ENCODE data around the gene RFWD3.

RFWD3 gene

DNA sequence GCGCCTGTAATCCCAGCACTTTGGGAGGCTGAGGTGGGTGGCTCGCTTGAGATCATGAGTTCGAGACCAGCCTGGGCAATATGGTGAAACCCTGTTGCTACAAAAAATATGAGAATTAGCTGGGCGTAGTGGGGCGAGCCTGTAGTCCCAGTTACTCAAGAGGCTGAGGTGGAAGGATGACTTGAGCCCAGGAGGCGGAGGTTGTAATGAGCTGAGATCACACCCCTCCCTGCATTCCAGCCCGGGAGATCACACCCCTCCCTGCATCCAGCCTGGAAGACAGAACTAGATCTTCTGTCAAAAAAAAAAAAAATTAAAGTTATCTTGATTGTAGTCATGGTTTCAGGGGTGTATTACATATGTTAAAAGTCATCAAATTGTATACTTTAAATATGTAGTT lies 33.0 kb downstream of the RFWD3 start:
- Histone ChIP-seq H3K4me3 (ENCODE audit: low read depth in 1 of 2, low read length in 2 of 2) (no peak overlapping the region), H4K20me1 (ENCODE audit: insufficient read depth, low read length) (peaks cover 49% of the 10 kb centered on the region), H3K4me1 (ENCODE audit: insufficient read depth, low read length) (no peaks in the 10 kb centered on the region), H3K27me3 (ENCODE audit: insufficient read depth, low read length, poor library complexity) (no peaks in the 10 kb centered on the region), H3K36me3 (ENCODE audit: insufficient read depth, low read length) (peaks cover 98% of the 10 kb centered on the region), H2AFZ (ENCODE audit: low read depth, low read length) (no peak overlapping the region), H3K4me2 (ENCODE audit: insufficient read depth, low read length) (no peak overlapping the region), H3K79me2 (ENCODE audit: insufficient read depth, low read length) (peaks cover 52% of the 10 kb centered on the region), H3K9ac (ENCODE audit: low read depth, low read length) (no peak overlapping the region), H3K9me3 (ENCODE audit: insufficient read depth, low read length, severe bottlenecking) (no peaks in the 10 kb centered on the region), H3K27ac (ENCODE audit: low read length) (no peak overlapping the region)
- TF ChIP-seq EZH2 (IDR thresholded peaks at IDR 0.05; ENCODE audit: borderline replicate concordance, low read depth, low read length, severe bottlenecking): no peak
- TF ChIP-seq, protein P1, sequence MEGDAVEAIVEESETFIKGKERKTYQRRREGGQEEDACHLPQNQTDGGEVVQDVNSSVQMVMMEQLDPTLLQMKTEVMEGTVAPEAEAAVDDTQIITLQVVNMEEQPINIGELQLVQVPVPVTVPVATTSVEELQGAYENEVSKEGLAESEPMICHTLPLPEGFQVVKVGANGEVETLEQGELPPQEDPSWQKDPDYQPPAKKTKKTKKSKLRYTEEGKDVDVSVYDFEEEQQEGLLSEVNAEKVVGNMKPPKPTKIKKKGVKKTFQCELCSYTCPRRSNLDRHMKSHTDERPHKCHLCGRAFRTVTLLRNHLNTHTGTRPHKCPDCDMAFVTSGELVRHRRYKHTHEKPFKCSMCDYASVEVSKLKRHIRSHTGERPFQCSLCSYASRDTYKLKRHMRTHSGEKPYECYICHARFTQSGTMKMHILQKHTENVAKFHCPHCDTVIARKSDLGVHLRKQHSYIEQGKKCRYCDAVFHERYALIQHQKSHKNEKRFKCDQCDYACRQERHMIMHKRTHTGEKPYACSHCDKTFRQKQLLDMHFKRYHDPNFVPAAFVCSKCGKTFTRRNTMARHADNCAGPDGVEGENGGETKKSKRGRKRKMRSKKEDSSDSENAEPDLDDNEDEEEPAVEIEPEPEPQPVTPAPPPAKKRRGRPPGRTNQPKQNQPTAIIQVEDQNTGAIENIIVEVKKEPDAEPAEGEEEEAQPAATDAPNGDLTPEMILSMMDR (IDR thresholded peaks at IDR 0.05; ENCODE audit: borderline replicate concordance, extremely low read depth, low read length, poor library complexity, severe bottlenecking): no peak
- DNase-seq (no peak), ATAC-seq (ENCODE audit: insufficient read depth, low read depth) (no peak)

DNA sequence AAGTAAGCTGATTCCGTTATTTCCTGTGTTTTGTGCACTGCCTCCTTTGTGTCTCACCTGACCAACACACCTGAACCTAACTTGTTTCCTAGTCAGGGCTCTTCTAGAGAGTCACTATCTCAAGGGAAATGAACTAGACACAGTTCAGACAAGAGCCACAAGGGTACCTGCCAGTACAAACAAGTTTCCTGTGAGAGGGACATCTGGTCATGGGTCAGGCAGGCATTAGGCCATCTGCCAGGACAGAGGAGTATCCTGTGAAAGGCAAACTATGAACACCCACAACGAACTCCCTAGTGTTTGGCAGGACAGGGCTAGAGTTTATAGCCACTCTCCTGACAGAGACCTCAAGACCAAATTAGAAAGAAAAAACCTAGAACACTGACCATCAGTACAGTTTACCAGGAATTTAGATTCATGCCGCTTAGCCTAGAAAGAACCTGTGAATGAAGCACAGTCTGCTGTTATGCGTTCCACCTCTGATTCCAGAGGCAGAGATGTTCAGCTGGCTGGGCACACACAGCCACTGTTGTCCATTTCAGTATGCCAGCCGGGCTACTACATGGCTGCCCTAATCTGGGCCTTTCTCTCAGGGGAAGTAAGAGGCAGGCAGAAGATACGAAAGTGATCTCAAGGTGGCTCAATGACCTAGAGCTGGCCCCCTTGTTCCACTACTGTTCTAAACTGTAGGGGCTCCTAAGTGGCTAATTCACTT lies 39.0 kb downstream of the RFWD3 start:
- H4K20me1 ChIP-seq (ENCODE audit: insufficient read depth, low read length): peaks cover 64% of the 10 kb centered on the region
- TF ChIP-seq, protein P1 (IDR thresholded peaks at IDR 0.05; ENCODE audit: borderline replicate concordance, extremely low read depth, low read length, poor library complexity, severe bottlenecking): no peak
- TF ChIP-seq EZH2 (IDR thresholded peaks at IDR 0.05; ENCODE audit: borderline replicate concordance, low read depth, low read length, severe bottlenecking): no peak

DNA sequence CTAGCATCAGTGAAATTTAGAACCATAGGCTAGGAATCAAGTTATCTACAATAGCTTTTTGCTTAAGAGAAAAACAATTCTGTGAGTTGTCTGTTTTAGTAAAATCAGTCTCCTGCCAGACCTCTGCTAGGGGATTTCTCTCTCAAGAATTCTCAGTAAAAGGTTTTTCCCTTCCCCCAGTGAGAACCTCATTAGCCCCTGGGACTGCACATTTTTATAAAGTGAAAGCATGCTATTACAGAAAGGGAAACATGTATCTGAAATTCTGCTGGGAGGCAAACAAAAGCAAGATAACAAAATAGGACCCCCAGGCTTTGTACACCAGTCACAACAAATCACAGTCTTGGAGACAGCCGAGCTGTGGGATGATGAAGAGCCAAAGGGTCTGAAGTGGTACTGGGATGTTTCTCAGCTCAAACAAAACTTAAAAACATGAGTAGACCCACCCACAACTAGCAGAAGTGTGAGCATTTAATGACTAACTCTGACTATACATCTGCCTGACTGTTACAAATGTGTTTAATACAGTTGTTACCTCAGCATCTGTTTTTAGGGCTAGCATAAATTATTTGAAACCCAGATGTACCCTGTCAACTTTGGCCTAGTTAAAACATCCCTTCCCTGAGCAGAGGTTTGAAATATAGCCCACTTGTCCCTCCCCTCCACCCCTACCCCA lies 39.8 kb downstream of the RFWD3 start:
- Histone ChIP-seq H2AFZ (ENCODE audit: low read depth, low read length) (no peak overlapping the region), H3K27ac (ENCODE audit: low read length) (no peak overlapping the region), H4K20me1 (ENCODE audit: insufficient read depth, low read length) (peaks cover 59% of the 10 kb centered on the region), H3K79me2 (ENCODE audit: insufficient read depth, low read length) (peaks cover 21% of the 10 kb centered on the region), H3K9me3 (ENCODE audit: insufficient read depth, low read length, severe bottlenecking) (no peaks in the 10 kb centered on the region), H3K27me3 (ENCODE audit: insufficient read depth, low read length, poor library complexity) (no peaks in the 10 kb centered on the region), H3K4me1 (ENCODE audit: insufficient read depth, low read length) (no peaks in the 10 kb centered on the region), H3K4me2 (ENCODE audit: insufficient read depth, low read length) (no peak overlapping the region), H3K4me3 (ENCODE audit: low read depth in 1 of 2, low read length in 2 of 2) (no peak overlapping the region), H3K36me3 (ENCODE audit: insufficient read depth, low read length) (peaks cover 100% of the 10 kb centered on the region), H3K9ac (ENCODE audit: low read depth, low read length) (no peak overlapping the region)
- TF ChIP-seq EZH2 (IDR thresholded peaks at IDR 0.05; ENCODE audit: borderline replicate concordance, low read depth, low read length, severe bottlenecking): no peak
- TF ChIP-seq, protein P1 (IDR thresholded peaks at IDR 0.05; ENCODE audit: borderline replicate concordance, extremely low read depth, low read length, poor library complexity, severe bottlenecking): no peak
- DNase-seq (no peak), ATAC-seq (ENCODE audit: insufficient read depth, low read depth) (no peak)

More for the DNA sequence above, 39.0 kb downstream of the RFWD3 start:
- Histone ChIP-seq H3K27me3 (ENCODE audit: insufficient read depth, low read length, poor library complexity) (no peaks in the 10 kb centered on the region), H3K4me3 (ENCODE audit: low read depth in 1 of 2, low read length in 2 of 2) (no peak overlapping the region), H3K9ac (ENCODE audit: low read depth, low read length) (no peak overlapping the region), H3K79me2 (ENCODE audit: insufficient read depth, low read length) (peaks cover 26% of the 10 kb centered on the region), H3K4me1 (ENCODE audit: insufficient read depth, low read length) (no peaks in the 10 kb centered on the region), H3K27ac (ENCODE audit: low read length) (no peak overlapping the region), H2AFZ (ENCODE audit: low read depth, low read length) (no peak overlapping the region), H3K36me3 (ENCODE audit: insufficient read depth, low read length) (peaks cover 100% of the 10 kb centered on the region), H3K9me3 (ENCODE audit: insufficient read depth, low read length, severe bottlenecking) (no peaks in the 10 kb centered on the region), H3K4me2 (ENCODE audit: insufficient read depth, low read length) (no peak overlapping the region)
- no peak for ATAC-seq (ENCODE audit: insufficient read depth, low read depth)
- no peak for DNase-seq
